Trophoblast cell (in vitro differentiated cells and primary cell): Measurements from ENCODE around the gene MRAS.

Source experiments
- DNase-seq, 2 donors: peaks; one replicate each; pipeline ENCODE4 v3.0.0-alpha.2; 2016
- H2AFZ ChIP-seq: 2 replicates; pipeline ENCODE4 v1.6.1; 2013; ENCODE audit warnings: low read length, moderate library complexity, mild to moderate bottlenecking; ENCODE audit not compliant: insufficient read depth, poor library complexity
- H2AK5ac ChIP-seq: 2 replicates; pipeline ENCODE4 v1.6.1; 2013; ENCODE audit warnings: mild to moderate bottlenecking, low read length
- H2BK120ac ChIP-seq: 2 replicates; pipeline ENCODE4 v1.6.1; 2013; ENCODE audit warnings: low read length, mild to moderate bottlenecking, moderate library complexity; ENCODE audit not compliant: insufficient read depth, poor library complexity
- H2BK12ac ChIP-seq: 2 replicates; pipeline ENCODE4 v1.6.1; 2013; ENCODE audit warnings: mild to moderate bottlenecking, low read length, moderate library complexity
- H2BK5ac ChIP-seq: 2 replicates; pipeline ENCODE4 v1.6.1; 2013; ENCODE audit warnings: low read length, low read depth, moderate library complexity, mild to moderate bottlenecking; ENCODE audit not compliant: poor library complexity
- H3K14ac ChIP-seq: 2 replicates; pipeline ENCODE4 v1.6.1; 2013; ENCODE audit warnings: mild to moderate bottlenecking, low read length
- H3K18ac ChIP-seq: 2 replicates; pipeline ENCODE4 v1.6.1; 2013; ENCODE audit warnings: mild to moderate bottlenecking, low read length
- H3K23ac ChIP-seq: 2 replicates; pipeline ENCODE4 v1.6.1; 2013; ENCODE audit warnings: low read length
- H3K27ac ChIP-seq: 2 replicates; pipeline ENCODE4 v1.5.1; 2013; ENCODE audit warnings: low read depth, mild to moderate bottlenecking, inconsistent platforms, low read length, moderate library complexity
- H3K27me3 ChIP-seq: 2 replicates; pipeline ENCODE4 v1.6.1; 2013; ENCODE audit warnings: inconsistent platforms, mild to moderate bottlenecking, low read length, moderate library complexity; ENCODE audit not compliant: insufficient read depth
- H3K36me3 ChIP-seq, 2 experiments: 1 replicate in 1 of 2; 2 replicates in 1 of 2; pipeline ENCODE4 v1.6.1; 2013; ENCODE audit warnings: low read length in 2 of 2, mild to moderate bottlenecking in 2 of 2, moderate library complexity in 1 of 2; ENCODE audit not compliant: insufficient read depth in 2 of 2, control insufficient read depth in 1 of 2
- H3K4ac ChIP-seq: 2 replicates; pipeline ENCODE4 v1.6.1; 2013; ENCODE audit warnings: low read depth, mild to moderate bottlenecking, low read length, moderate library complexity
- H3K4me1 ChIP-seq, 2 experiments: 1 replicate in 1 of 2; 2 replicates in 1 of 2; pipeline ENCODE4 v1.6.1; 2013; ENCODE audit warnings: low read length in 2 of 2, mild to moderate bottlenecking in 2 of 2, moderate library complexity in 1 of 2; ENCODE audit not compliant: insufficient read depth in 2 of 2, control insufficient read depth in 1 of 2
- H3K4me2 ChIP-seq: 2 replicates; pipeline ENCODE4 v1.6.1; 2013; ENCODE audit warnings: inconsistent platforms, mild to moderate bottlenecking, low read length, moderate library complexity
- H3K4me3 ChIP-seq: 2 replicates; pipeline ENCODE4 v1.5.1; 2013; ENCODE audit warnings: mild to moderate bottlenecking, low read depth, low read length, inconsistent platforms
- H3K79me1 ChIP-seq: one replicate; pipeline ENCODE4 v1.6.1; 2013; ENCODE audit warnings: low read length
- H3K79me2 ChIP-seq: 2 replicates; pipeline ENCODE4 v1.6.1; 2013; ENCODE audit warnings: low read length, mild to moderate bottlenecking; ENCODE audit not compliant: control insufficient read depth, insufficient read depth, poor library complexity
- H3K9ac ChIP-seq: 2 replicates; pipeline ENCODE4 v1.6.1; 2013; ENCODE audit warnings: mild to moderate bottlenecking, low read length
- H3K9me3 ChIP-seq: 2 replicates; pipeline ENCODE4 v1.6.1; 2013; ENCODE audit warnings: low read depth, mild to moderate bottlenecking, control low read depth, inconsistent platforms, low read length; ENCODE audit not compliant: insufficient read depth
- H4K12ac ChIP-seq: 2 replicates; pipeline ENCODE4 v1.6.1; 2013; ENCODE audit warnings: low read depth, mild to moderate bottlenecking, low read length, moderate library complexity
- H4K8ac ChIP-seq: 2 replicates; pipeline ENCODE4 v1.6.1; 2013; ENCODE audit warnings: low read depth, mild to moderate bottlenecking, low read length, moderate library complexity
- H4K91ac ChIP-seq: one replicate; pipeline ENCODE4 v1.6.1; 2013; ENCODE audit warnings: low read depth, mild to moderate bottlenecking, low read length, moderate library complexity
- WGBS: extraction: QIAGEN DNeasy Blood & Tissue Kit; methylation state at CpG from one replicate; pipeline ENCODE4 v1.1.7; 2013; ENCODE audit warnings: missing lambda C conversion rate; ENCODE audit not compliant: insufficient read length, insufficient coverage; ENCODE audit errors: extremely low coverage; 5-methylcytosine and 5-hydroxymethylcytosine counted together

MRAS gene

DNA sequence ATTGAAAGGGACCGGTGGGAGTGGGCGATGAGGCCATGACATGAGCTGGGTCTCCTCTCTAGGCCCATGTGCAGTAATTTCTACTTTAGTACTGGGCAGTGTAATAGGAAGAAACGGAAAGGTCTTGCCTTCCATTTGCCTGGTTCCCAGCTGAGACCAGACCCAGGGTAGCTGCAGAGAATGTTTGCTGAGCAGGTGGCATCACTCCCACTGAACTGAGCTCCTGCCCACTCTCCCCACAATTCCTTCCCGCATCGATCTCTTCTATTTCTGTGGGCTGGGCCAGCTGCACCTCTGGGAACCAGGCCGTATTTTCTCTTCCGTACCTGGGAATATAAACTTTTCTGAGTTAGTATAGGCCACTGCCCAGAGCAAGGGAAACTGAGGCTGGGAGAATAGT lies 101.8 kb downstream of the MRAS start:
- H3K4me1 ChIP-seq: peaks cover 16 to 25% of the 10 kb centered on the region in 2 experiments
- peaks cover 2% of the 10 kb centered on the region for H3K79me2 ChIP-seq
- no peak for DNase-seq
- H3K14ac ChIP-seq: no peak overlapping the region
- H3K18ac ChIP-seq: no peak overlapping the region
- H3K36me3 ChIP-seq: no peaks in the 10 kb centered on the region
- no peak overlapping the region for H3K27ac ChIP-seq
- peaks cover under 1% of the 10 kb centered on the region for H3K79me1 ChIP-seq
- no peak overlapping the region for H2BK5ac ChIP-seq
- H2AK5ac ChIP-seq: no peak overlapping the region
- H2AFZ ChIP-seq: no peak overlapping the region
- no peak overlapping the region for H2BK12ac ChIP-seq
- WGBS: no CpG with 5 or more reads among the region's 7 CpGs
- H3K9ac ChIP-seq: no peak overlapping the region
- H4K8ac ChIP-seq: no peak overlapping the region
- no peak overlapping the region for H4K91ac ChIP-seq
- H2BK120ac ChIP-seq: no peak overlapping the region
- H3K4me3 ChIP-seq: no peak overlapping the region
- H3K9me3 ChIP-seq: no peaks in the 10 kb centered on the region
- H3K27me3 ChIP-seq: no peaks in the 10 kb centered on the region
- H4K12ac ChIP-seq: no peak overlapping the region
- no peak overlapping the region for H3K23ac ChIP-seq
- H3K4me2 ChIP-seq: no peak overlapping the region
- no peak overlapping the region for H3K4ac ChIP-seq

DNA sequence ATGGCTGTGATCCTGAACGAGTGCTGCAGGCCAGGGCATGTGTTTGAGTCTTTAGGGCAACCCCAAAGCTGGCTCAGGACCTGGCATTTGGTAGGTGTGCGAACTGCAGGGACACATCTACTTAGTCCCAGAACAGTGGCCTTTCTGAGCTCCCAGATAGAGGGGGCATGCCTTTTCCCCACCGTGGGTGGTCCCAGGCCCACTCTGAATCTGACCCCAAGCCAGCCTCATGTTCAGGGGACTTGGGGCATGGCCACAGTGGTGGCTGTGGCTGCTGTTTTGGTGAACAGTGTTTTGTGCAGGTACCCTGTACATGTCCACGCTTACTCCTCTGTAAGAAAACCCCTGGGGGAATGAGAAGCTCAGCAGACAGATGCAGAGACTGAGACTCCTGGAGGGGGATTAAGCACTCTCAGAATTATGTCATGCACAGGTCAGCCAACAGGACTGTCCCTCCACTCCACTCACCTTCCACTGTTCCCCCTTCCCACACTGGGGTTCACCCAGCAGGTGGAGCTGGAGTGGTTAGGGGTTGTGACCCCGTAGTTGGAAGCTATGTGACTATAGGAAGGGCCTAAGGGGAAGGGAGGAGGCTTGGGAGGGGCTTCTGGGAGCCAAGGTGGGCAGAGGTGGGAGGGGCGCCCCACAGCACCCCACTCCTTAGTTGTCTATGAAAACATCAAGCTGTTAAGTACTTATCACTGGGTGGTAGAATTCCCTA lies 102.5 kb downstream of the MRAS start:
- no CpG with 5 or more reads among the region's 6 CpGs for WGBS
- no peak overlapping the region for H2BK12ac ChIP-seq
- H3K79me1 ChIP-seq: no peaks in the 10 kb centered on the region
- H3K27ac ChIP-seq: no peak overlapping the region
- peaks cover 13 to 20% of the 10 kb centered on the region in 2 experiments for H3K4me1 ChIP-seq
- no peak overlapping the region for H4K12ac ChIP-seq
- H3K79me2 ChIP-seq: no peaks in the 10 kb centered on the region
- H3K14ac ChIP-seq: no peak overlapping the region
- H2BK5ac ChIP-seq: no peak overlapping the region
- H4K91ac ChIP-seq: no peak overlapping the region
- no peak overlapping the region for H3K4me3 ChIP-seq
- no peak overlapping the region for H3K23ac ChIP-seq
- H3K9ac ChIP-seq: no peak overlapping the region
- H3K4me2 ChIP-seq: no peak overlapping the region
- no peak overlapping the region for H2BK120ac ChIP-seq
- DNase-seq: no peak
- H3K9me3 ChIP-seq: no peaks in the 10 kb centered on the region
- H3K36me3 ChIP-seq: no peaks in the 10 kb centered on the region
- no peak overlapping the region for H2AK5ac ChIP-seq
- no peak overlapping the region for H3K18ac ChIP-seq
- H4K8ac ChIP-seq: no peak overlapping the region
- no peaks in the 10 kb centered on the region for H3K27me3 ChIP-seq
- H2AFZ ChIP-seq: no peak overlapping the region
- H3K4ac ChIP-seq: no peak overlapping the region

DNA sequence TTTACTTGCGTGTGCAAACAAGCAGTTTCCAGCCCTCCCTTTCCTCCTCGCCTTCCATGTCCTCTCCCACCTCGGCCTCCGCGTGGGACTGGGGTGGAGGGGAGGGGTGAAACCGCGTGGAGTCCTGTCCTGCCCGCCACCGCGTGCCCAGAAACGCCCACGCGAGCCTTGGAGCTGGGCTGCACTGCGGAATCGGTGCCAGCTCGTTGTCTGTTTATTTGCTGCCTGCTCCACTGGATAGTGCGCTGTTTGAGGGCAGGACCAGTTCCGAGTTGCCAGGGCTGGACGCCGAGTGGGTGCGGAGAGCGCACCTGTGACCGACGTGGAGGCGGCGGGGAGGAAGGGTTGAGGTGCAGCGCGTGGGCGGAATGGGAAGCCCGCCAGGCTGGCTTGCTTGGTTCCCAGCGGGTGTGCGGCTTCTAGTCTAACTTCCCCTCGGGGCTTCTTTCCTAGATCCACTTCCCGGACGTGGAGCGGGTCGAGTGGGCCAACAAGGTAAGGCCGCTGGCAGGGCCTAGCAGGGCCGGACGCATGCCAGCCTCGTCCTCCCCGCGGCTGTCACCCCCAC lies 103.3 kb downstream of the MRAS start:
- no peak overlapping the region for H3K4ac ChIP-seq
- H2AFZ ChIP-seq: no peak overlapping the region
- no peak overlapping the region for H2BK120ac ChIP-seq
- peak overlapping the region; percentile 26 for H4K8ac ChIP-seq
- no peaks in the 10 kb centered on the region for H3K9me3 ChIP-seq
- no CpG with 5 or more reads among the region's 43 CpGs for WGBS
- peak overlapping the region; percentile 4 for H2BK12ac ChIP-seq
- H3K27ac ChIP-seq: no peak overlapping the region
- H3K4me3 ChIP-seq: no peak overlapping the region
- no peak overlapping the region for H3K14ac ChIP-seq
- DNase-seq: peak in 1 of 2 donors; percentile 48
- peak overlapping the region; percentile 23 for H4K91ac ChIP-seq
- no peaks in the 10 kb centered on the region for H3K79me2 ChIP-seq
- peaks cover 13 to 20% of the 10 kb centered on the region in 2 experiments for H3K4me1 ChIP-seq
- H2BK5ac ChIP-seq: no peak overlapping the region
- H3K27me3 ChIP-seq: no peaks in the 10 kb centered on the region
- H3K23ac ChIP-seq: no peak overlapping the region
- H3K9ac ChIP-seq: no peak overlapping the region
- no peak overlapping the region for H3K4me2 ChIP-seq
- no peaks in the 10 kb centered on the region for H3K36me3 ChIP-seq
- no peak overlapping the region for H3K18ac ChIP-seq
- no peaks in the 10 kb centered on the region for H3K79me1 ChIP-seq
- H2AK5ac ChIP-seq: peak overlapping the region; percentile 78
- peak overlapping the region; percentile 43 for H4K12ac ChIP-seq

DNA sequence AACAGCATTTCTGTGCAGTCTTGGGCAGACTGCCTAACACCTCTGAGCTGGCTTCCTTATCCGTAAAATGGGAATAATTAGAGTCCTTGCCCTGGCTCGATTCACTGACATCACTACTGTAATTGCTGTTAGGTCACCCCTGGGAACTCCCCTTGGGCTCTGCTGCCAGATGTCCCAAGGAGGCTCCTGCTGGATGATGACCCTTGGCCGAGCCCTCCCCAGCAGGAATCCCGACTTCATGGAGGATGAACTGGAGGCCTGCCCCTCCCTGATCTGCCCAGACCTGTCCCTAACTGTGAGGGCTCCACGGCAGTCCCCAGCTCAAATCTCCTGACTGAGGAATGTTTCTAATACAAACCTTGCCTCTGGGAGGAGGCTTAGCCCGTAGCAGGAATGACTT lies 104.1 kb downstream of the MRAS start:
- Histone ChIP-seq H2BK5ac (no peak overlapping the region), H4K8ac (peak overlapping the region; percentile 30), H3K79me2 (no peaks in the 10 kb centered on the region), H3K4ac (no peak overlapping the region), H3K27ac (no peak overlapping the region), H2BK120ac (no peak overlapping the region), H2AFZ (no peak overlapping the region), H3K4me3 (no peak overlapping the region), H3K23ac (no peak overlapping the region), H3K27me3 (no peaks in the 10 kb centered on the region), H3K4me1 (peaks cover 13 to 27% of the 10 kb centered on the region in 2 experiments), H2BK12ac (no peak overlapping the region), H4K91ac (no peak overlapping the region), H3K9ac (no peak overlapping the region), H3K36me3 (peaks cover 0 to 2% of the 10 kb centered on the region in 2 experiments), H3K9me3 (peaks cover 1% of the 10 kb centered on the region), H3K79me1 (no peaks in the 10 kb centered on the region), H4K12ac (no peak overlapping the region), H3K4me2 (no peak overlapping the region), H3K14ac (peak overlapping the region; percentile 37), H2AK5ac (no peak overlapping the region), H3K18ac (no peak overlapping the region)
- no CpG with 5 or more reads among the region's 6 CpGs for WGBS
- peak; percentile 49 to 54 for DNase-seq
